Mucosa of rectum (tissue), 2 donors: Measurements from ENCODE around the gene RGS6.
"Not testable (repeated sequence)": the region's sequence is repeated elsewhere in the genome, so short reads cannot be mapped to it uniquely, and the experiment has no call there.

ENCODE experiments used
- H3K27ac ChIP-seq, 2 donors: one replicate each; pipeline ENCODE4 v1.7.0; 2013; ENCODE audit warnings: inconsistent platforms in 2 of 2, low read depth in 2 of 2, low read length in 2 of 2
- H3K27me3 ChIP-seq, 2 donors: one replicate each; pipeline ENCODE4 v1.7.0; 2013; ENCODE audit warnings: low read length in 2 of 2; ENCODE audit not compliant: control insufficient read depth in 2 of 2, insufficient read depth in 2 of 2
- H3K36me3 ChIP-seq, 2 donors: one replicate each; pipeline ENCODE4 v1.7.0; 2013; ENCODE audit warnings: low read length in 2 of 2; ENCODE audit not compliant: control insufficient read depth in 2 of 2, insufficient read depth in 2 of 2
- H3K4me1 ChIP-seq, 2 donors: one replicate each; pipeline ENCODE4 v1.7.0; 2013; ENCODE audit warnings: low read length in 2 of 2, mild to moderate bottlenecking in 1 of 2; ENCODE audit not compliant: control insufficient read depth in 2 of 2, insufficient read depth in 2 of 2
- H3K4me3 ChIP-seq, 2 donors: one replicate each; pipeline ENCODE4 v1.7.0; 2013; ENCODE audit warnings: low read length in 2 of 2
- H3K9ac ChIP-seq, 2 donors: one replicate each; pipeline ENCODE4 v1.7.0; 2013; ENCODE audit warnings: low read length in 2 of 2, low read depth in 1 of 2, mild to moderate bottlenecking in 1 of 2
- H3K9me3 ChIP-seq, 2 donors: one replicate each; pipeline ENCODE4 v1.7.0; 2013; ENCODE audit warnings: low read length in 2 of 2; ENCODE audit not compliant: control insufficient read depth in 2 of 2
- donor health status: healthy.
- donor health status: Normal muscosa, but diverticular disease.

Gene RGS6

DNA sequence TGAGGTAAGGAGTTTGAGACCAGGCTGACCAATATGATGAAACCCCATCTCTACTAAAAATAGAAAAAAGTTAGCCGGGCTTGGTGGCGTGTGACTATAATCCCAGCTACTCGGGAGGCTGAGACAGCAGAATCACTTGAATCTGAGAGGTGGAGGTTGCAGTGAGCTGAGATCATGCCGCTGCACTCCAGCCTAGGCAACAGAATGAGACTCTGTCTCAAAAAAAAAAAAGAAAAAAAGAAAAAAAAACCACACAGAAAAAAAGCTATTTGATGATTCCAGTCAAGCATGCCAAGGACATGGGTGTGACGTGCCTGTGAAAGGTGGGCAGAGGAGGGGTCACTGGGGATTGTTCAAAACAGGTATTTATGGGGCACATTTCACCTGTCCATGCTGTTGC, 545.3 kb downstream of the RGS6 start:
- H3K9me3 ChIP-seq, H3K9ac ChIP-seq, H3K36me3 ChIP-seq, H3K4me3 ChIP-seq, H3K27me3 ChIP-seq, H3K27ac ChIP-seq, H3K4me1 ChIP-seq: not testable (repeated sequence)

DNA sequence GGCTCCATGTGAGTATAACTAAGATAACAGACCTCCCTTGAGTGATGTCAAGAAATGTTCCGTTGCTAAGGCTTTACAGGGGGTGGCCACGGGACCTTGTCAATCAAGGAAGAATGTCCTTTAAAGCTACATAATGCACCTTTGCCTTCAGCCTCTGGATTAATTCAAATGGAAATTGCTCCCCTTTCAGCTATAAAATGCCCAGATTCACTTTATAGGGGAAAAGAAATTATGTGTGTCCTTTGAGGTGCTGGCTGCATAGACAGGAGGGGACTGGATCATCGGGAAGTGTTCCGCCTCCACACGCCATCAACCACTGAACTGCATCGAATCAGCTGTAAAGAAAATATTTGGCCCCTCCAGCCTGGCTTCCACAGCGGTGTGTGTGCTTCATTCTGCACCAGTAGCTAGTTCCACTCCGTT, 546.3 kb downstream of the RGS6 start:
- no peak overlapping the region for H3K27ac ChIP-seq
- no peaks in the 10 kb centered on the region for H3K4me1 ChIP-seq
- H3K27me3 ChIP-seq, result no peaks in the 10 kb centered on the region
- no peaks in the 10 kb centered on the region for H3K36me3 ChIP-seq
- peaks cover 0 to 2% of the 10 kb centered on the region in 2 donors for H3K9me3 ChIP-seq
- H3K4me3 ChIP-seq, result no peak overlapping the region
- H3K9ac ChIP-seq, result no peak overlapping the region

DNA sequence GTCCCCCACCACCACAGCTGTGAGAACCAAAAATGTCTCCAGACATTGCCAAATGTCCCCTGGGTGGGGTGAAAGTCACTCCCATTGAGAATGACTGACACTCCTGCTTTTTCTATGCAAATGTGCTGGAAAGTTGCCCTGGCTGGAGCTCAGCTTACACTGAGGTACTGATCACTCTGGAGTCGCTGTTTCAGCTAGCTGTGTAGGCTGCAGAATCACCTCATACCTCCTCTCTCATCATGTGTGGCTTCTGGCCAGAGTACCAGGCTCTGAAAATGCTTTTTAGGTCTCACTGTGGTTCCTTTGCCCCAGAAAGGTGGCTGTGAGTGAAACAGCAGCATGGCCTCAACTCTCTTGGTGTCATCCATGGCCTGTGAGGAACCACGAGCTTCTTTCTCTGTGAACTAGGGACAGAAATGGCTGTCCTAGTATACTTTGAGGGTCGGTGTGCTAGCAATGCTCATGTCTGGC, 547.3 kb downstream of the RGS6 start:
- Histone ChIP-seq H3K36me3 (no peaks in the 10 kb centered on the region), H3K4me1 (no peaks in the 10 kb centered on the region), H3K9ac (no peak overlapping the region), H3K27ac (no peak overlapping the region), H3K4me3 (no peak overlapping the region), H3K9me3 (peaks cover 0 to 2% of the 10 kb centered on the region in 2 donors), H3K27me3 (no peaks in the 10 kb centered on the region)

DNA sequence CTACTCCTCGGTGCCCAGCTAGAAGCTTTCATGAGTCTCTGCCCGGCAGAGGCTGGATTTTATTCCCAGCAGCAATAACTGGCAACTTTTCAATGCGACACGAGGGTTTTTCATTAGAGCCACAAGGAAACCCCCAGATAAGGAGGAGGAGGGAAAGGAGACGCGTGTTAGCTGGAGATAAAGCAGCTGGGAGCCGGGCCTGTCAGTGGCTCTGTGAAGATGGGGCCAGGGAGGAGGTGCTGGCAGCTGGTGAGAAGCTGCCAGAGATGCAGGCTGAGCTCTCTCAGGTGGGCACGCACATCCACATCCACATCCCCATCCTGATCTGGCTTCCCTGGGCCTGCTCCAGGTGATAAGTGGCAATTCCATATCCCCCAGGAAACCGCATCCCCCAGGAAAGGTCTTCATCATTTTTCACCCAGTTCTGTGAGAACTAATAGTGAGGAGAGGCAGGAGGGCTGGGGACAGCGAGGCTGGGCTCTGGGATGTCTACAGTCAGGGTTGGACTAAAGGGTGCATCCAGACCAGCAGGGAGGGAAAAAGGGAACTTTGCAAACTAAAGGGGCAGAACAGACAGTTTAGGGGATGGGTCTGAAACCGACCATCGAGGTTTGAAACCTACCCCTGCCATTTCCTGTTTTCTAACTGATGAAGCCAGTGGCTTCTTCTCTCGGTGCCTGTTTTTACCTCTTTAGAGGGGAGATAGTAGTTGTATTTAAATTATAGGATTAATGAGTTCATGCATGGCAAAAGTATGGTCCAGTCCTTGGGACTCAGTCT, 548.4 kb downstream of the RGS6 start:
- peaks cover 0 to 2% of the 10 kb centered on the region in 2 donors for H3K9me3 ChIP-seq
- H3K9ac ChIP-seq, result no peak overlapping the region
- no peaks in the 10 kb centered on the region for H3K27me3 ChIP-seq
- no peak overlapping the region for H3K4me3 ChIP-seq
- H3K4me1 ChIP-seq, result no peaks in the 10 kb centered on the region
- no peaks in the 10 kb centered on the region for H3K36me3 ChIP-seq
- H3K27ac ChIP-seq, result no peak overlapping the region

DNA sequence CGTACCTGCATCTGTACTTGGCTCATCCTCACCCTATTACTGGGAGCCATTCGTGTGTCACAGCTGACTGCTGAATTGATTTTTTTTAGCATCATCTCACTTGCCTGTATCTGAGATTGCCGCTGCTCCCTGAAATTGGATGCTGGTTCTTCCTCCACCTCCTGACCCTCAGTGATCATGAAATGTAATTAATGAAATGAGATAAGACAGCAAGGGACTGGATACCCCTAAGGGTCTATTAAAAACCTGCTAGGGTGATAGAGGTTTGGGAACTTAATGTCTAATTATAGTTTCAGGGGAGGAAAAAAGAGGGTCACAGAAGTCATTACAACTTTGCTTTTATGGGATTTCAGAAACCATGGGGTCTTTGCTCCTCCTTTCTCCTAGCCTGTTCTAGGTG, 551.1 kb downstream of the RGS6 start:
- no peaks in the 10 kb centered on the region for H3K27me3 ChIP-seq
- H3K9me3 ChIP-seq, result peaks cover 0 to 2% of the 10 kb centered on the region in 2 donors
- H3K4me3 ChIP-seq, result no peak overlapping the region
- no peak overlapping the region for H3K9ac ChIP-seq
- no peaks in the 10 kb centered on the region for H3K36me3 ChIP-seq
- no peak overlapping the region for H3K27ac ChIP-seq
- H3K4me1 ChIP-seq, result no peaks in the 10 kb centered on the region

DNA sequence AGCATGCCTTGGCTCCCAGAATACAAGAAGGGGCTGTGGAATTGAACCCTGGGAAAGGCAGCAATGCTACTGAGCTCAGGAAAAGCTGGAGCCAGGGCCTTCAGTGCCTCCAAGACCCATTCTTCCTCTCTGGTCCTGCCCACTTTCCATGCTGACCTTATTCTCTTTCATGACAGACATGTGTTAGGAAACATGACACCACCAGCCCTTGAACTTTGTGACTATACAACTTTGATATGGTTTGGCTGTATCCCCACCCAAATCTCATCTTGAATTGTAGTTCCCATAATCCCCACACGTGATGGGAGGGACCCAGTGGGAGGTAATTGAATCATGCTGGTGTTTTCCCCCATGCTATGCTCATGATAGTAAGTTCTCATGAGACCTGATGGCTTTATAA, 553.5 kb downstream of the RGS6 start:
- Histone ChIP-seq H3K4me1 (no peaks in the 10 kb centered on the region), H3K9me3 (peaks cover 0 to 2% of the 10 kb centered on the region in 2 donors), H3K36me3 (no peaks in the 10 kb centered on the region), H3K27me3 (no peaks in the 10 kb centered on the region), H3K4me3 (no peak overlapping the region), H3K27ac (no peak overlapping the region), H3K9ac (no peak overlapping the region)

DNA sequence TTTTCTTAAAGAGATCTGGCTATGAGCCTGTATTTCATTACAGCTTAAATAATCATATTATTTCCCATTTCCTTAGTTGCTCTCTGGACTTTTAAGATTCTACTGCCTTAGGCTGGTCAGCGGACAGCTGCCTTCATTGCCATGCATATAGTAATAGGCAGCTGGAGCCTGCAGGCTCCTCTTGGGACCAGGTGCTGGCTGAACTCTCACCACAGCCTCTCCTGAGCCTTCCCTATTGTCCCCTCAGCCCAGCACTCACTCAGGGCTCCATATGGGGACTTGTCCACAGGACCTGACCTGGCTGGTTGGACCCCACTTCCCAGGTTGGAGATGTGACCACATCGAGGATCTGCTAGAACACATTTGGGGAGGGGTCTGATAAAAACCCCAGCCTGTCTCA, 556.3 kb downstream of the RGS6 start:
- no peak overlapping the region for H3K4me3 ChIP-seq
- H3K27me3 ChIP-seq, result no peaks in the 10 kb centered on the region
- H3K27ac ChIP-seq, result no peak overlapping the region
- no peaks in the 10 kb centered on the region for H3K36me3 ChIP-seq
- no peak overlapping the region for H3K9ac ChIP-seq
- H3K4me1 ChIP-seq, result no peaks in the 10 kb centered on the region
- H3K9me3 ChIP-seq, result no peaks in the 10 kb centered on the region

DNA sequence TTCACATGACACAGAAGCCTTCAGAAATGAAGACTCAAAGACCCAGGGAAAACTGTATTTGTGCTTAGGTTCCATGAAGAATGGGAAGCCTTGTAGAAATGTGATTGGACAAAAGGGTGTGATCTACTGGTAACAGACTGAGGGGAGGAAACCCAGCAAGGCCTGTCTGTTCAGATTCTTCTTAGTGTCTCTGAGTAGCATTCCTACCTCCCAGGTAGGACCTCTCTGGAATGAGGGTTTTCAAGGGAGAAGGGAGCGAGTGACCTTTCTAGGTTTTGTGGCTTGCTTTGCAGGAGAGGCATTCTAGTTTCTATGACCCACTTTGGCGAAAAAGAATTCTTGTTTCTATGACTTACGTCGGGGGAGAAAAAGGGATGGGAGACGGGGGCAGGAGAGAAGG, 560.0 kb downstream of the RGS6 start:
- Histone ChIP-seq H3K9ac (no peak overlapping the region), H3K4me3 (no peak overlapping the region), H3K36me3 (no peaks in the 10 kb centered on the region), H3K9me3 (peaks cover 0 to 3% of the 10 kb centered on the region in 2 donors), H3K27ac (no peak overlapping the region), H3K4me1 (no peaks in the 10 kb centered on the region), H3K27me3 (no peaks in the 10 kb centered on the region)

DNA sequence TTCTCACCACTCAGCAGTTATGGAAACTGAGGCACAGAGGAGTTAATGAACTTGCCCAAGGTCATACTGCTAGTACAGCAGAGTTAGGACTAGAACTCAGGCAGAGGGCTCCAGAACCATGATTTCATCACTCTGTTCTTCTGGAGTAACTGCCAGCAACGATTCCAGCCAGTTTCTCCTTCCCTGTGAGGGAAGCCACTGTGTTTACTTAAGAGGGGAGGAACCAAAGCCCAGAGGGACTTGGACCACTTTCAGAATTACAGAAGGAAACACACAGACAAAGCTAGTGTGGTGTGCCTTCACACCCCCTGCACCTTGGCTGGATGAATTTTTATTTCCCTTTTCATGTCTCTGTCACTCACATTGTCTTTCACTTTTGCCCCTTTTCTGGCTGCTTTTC, 563.4 kb downstream of the RGS6 start:
- no peak overlapping the region for H3K9ac ChIP-seq
- no peaks in the 10 kb centered on the region for H3K4me1 ChIP-seq
- no peaks in the 10 kb centered on the region for H3K36me3 ChIP-seq
- no peak overlapping the region for H3K4me3 ChIP-seq
- peaks cover 0 to 3% of the 10 kb centered on the region in 2 donors for H3K9me3 ChIP-seq
- H3K27me3 ChIP-seq, result no peaks in the 10 kb centered on the region
- H3K27ac ChIP-seq, result no peak overlapping the region

DNA sequence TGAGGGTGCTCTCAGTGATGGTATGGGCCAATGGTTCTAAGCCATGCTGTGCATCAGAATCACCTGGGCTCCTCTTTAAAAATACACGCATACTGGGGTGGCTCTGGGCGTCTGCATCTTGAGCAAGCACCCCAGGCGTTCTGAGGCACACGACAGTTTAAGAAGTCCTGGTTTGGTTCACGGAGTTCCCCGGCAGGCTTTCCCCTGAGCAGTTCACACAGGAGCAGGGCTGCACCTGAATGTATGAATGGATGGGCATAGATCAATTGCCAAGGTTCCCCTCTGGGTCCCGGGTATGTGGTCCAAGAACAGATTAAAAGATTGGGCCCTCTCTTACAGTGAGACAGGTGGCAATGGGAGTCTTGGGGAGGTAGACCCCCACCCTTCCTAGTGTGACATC, 566.4 kb downstream of the RGS6 start:
- H3K27ac ChIP-seq, result no peak overlapping the region
- no peak overlapping the region for H3K4me3 ChIP-seq
- H3K27me3 ChIP-seq, result no peaks in the 10 kb centered on the region
- no peaks in the 10 kb centered on the region for H3K36me3 ChIP-seq
- H3K9ac ChIP-seq, result no peak overlapping the region
- H3K4me1 ChIP-seq, result no peaks in the 10 kb centered on the region
- H3K9me3 ChIP-seq, result peaks cover 0 to 3% of the 10 kb centered on the region in 2 donors
